ENCODE results near the gene LRP11.
A peak's percentile ranks its signal among the peaks of the same experiment; 100 is the strongest.
"Not testable (repeated sequence)": the region's sequence is repeated elsewhere in the genome, so short reads cannot be mapped to it uniquely, and the experiment has no call there.

LRP11 gene

GRCh38 chr6:149897855-149898744 lies 33.9 kb upstream of the LRP11 start, which contains the start of gene RAET1E:
Gene RAET1E, minus strand, starts transcription at chr6:149898113. Its CDS starts 7,212 bp downstream, at chr6:149890901.
- no peaks in the 10 kb centered on the region for H3K36me3 ChIP-seq (ENCODE audit: control insufficient read depth, insufficient read depth, low read length)
- no peaks in the 10 kb centered on the region for H3K27me3 ChIP-seq (replicated peaks; ENCODE audit: control insufficient read depth, insufficient read depth, low read length, poor library complexity, severe bottlenecking)
- H3K27ac ChIP-seq (ENCODE audit: insufficient read depth, low read length, poor library complexity, severe bottlenecking) = no peak within 1 kb of the TSS
- peaks cover 7% of the 10 kb centered on the region for H3K4me1 ChIP-seq (ENCODE audit: control insufficient read depth, insufficient read depth, low read length, poor library complexity, severe bottlenecking)
- no peak within 1 kb of the TSS for H3K4me3 ChIP-seq (ENCODE audit: insufficient read depth, low read depth, low read length, poor library complexity, severe bottlenecking)
- H3K9me3 ChIP-seq (ENCODE audit: control insufficient read depth, low read length) = no peaks in the 10 kb centered on the region
- DNase-seq = no peak

GRCh38 chr6:149897015-149897697 lies 33.0 kb upstream of the LRP11 start:
- no peaks in the 10 kb centered on the region for H3K36me3 ChIP-seq (ENCODE audit: control insufficient read depth, insufficient read depth, low read length)
- no peaks in the 10 kb centered on the region for H3K27me3 ChIP-seq (replicated peaks; ENCODE audit: control insufficient read depth, insufficient read depth, low read length, poor library complexity, severe bottlenecking)
- H3K4me1 ChIP-seq (ENCODE audit: control insufficient read depth, insufficient read depth, low read length, poor library complexity, severe bottlenecking) = peaks cover 7% of the 10 kb centered on the region
- H3K4me3 ChIP-seq (ENCODE audit: insufficient read depth, low read depth, low read length, poor library complexity, severe bottlenecking) = no peak overlapping the region
- DNase-seq = no peak
- H3K9me3 ChIP-seq (ENCODE audit: control insufficient read depth, low read length) = no peaks in the 10 kb centered on the region
- H3K27ac ChIP-seq (ENCODE audit: insufficient read depth, low read length, poor library complexity, severe bottlenecking) = no peak overlapping the region

- Histone ChIP-seq H3K27me3 (replicated peaks; ENCODE audit: control insufficient read depth, insufficient read depth, low read length, poor library complexity, severe bottlenecking) (no peaks in the 10 kb centered on the region), H3K36me3 (ENCODE audit: control insufficient read depth, insufficient read depth, low read length) (no peaks in the 10 kb centered on the region), H3K4me3 (ENCODE audit: insufficient read depth, low read depth, low read length, poor library complexity, severe bottlenecking) (no peak overlapping the region), H3K4me1 (ENCODE audit: control insufficient read depth, insufficient read depth, low read length, poor library complexity, severe bottlenecking) (peaks cover 7% of the 10 kb centered on the region), H3K9me3 (ENCODE audit: control insufficient read depth, low read length) (no peaks in the 10 kb centered on the region), H3K27ac (ENCODE audit: insufficient read depth, low read length, poor library complexity, severe bottlenecking) (no peak overlapping the region)
- no peak for DNase-seq
These were observed 32.3 kb upstream of the LRP11 start for GRCh38 chr6:149896491-149896890.

- DNase-seq = peak in 2 of 3 donors; percentile 9 to 22
- no peak overlapping the region for H3K4me3 ChIP-seq (ENCODE audit: insufficient read depth, low read depth, low read length, poor library complexity, severe bottlenecking)
- H3K9me3 ChIP-seq (ENCODE audit: control insufficient read depth, low read length) = no peaks in the 10 kb centered on the region
- H3K36me3 ChIP-seq (ENCODE audit: control insufficient read depth, insufficient read depth, low read length) = no peaks in the 10 kb centered on the region
- H3K27me3 ChIP-seq (replicated peaks; ENCODE audit: control insufficient read depth, insufficient read depth, low read length, poor library complexity, severe bottlenecking) = no peaks in the 10 kb centered on the region
- peaks cover 7% of the 10 kb centered on the region for H3K4me1 ChIP-seq (ENCODE audit: control insufficient read depth, insufficient read depth, low read length, poor library complexity, severe bottlenecking)
- H3K27ac ChIP-seq (ENCODE audit: insufficient read depth, low read length, poor library complexity, severe bottlenecking) = no peak overlapping the region
These were observed 31.7 kb upstream of the LRP11 start for GRCh38 chr6:149895833-149896271.

GRCh38 chr6:149895048-149895590 lies 31.0 kb upstream of the LRP11 start:
- peaks cover 7% of the 10 kb centered on the region for H3K4me1 ChIP-seq (ENCODE audit: control insufficient read depth, insufficient read depth, low read length, poor library complexity, severe bottlenecking)
- H3K27ac ChIP-seq (ENCODE audit: insufficient read depth, low read length, poor library complexity, severe bottlenecking) = no peak overlapping the region
- H3K36me3 ChIP-seq (ENCODE audit: control insufficient read depth, insufficient read depth, low read length) = no peaks in the 10 kb centered on the region
- no peak overlapping the region for H3K4me3 ChIP-seq (ENCODE audit: insufficient read depth, low read depth, low read length, poor library complexity, severe bottlenecking)
- DNase-seq = no peak
- H3K27me3 ChIP-seq (replicated peaks; ENCODE audit: control insufficient read depth, insufficient read depth, low read length, poor library complexity, severe bottlenecking) = no peaks in the 10 kb centered on the region
- no peaks in the 10 kb centered on the region for H3K9me3 ChIP-seq (ENCODE audit: control insufficient read depth, low read length)

GRCh38 chr6:149891864-149892263 lies 27.7 kb upstream of the LRP11 start:
- not testable (repeated sequence) for H3K27ac ChIP-seq (ENCODE audit: insufficient read depth, low read length, poor library complexity, severe bottlenecking); H3K4me3 ChIP-seq (ENCODE audit: insufficient read depth, low read depth, low read length, poor library complexity, severe bottlenecking); H3K36me3 ChIP-seq (ENCODE audit: control insufficient read depth, insufficient read depth, low read length); H3K4me1 ChIP-seq (ENCODE audit: control insufficient read depth, insufficient read depth, low read length, poor library complexity, severe bottlenecking); H3K27me3 ChIP-seq (replicated peaks; ENCODE audit: control insufficient read depth, insufficient read depth, low read length, poor library complexity, severe bottlenecking); DNase-seq; H3K9me3 ChIP-seq (ENCODE audit: control insufficient read depth, low read length)

- Histone ChIP-seq H3K9me3 (ENCODE audit: control insufficient read depth, low read length) (no peaks in the 10 kb centered on the region), H3K27ac (ENCODE audit: insufficient read depth, low read length, poor library complexity, severe bottlenecking) (no peak overlapping the region), H3K4me3 (ENCODE audit: insufficient read depth, low read depth, low read length, poor library complexity, severe bottlenecking) (no peak overlapping the region), H3K4me1 (ENCODE audit: control insufficient read depth, insufficient read depth, low read length, poor library complexity, severe bottlenecking) (peaks cover 3% of the 10 kb centered on the region), H3K27me3 (replicated peaks; ENCODE audit: control insufficient read depth, insufficient read depth, low read length, poor library complexity, severe bottlenecking) (no peaks in the 10 kb centered on the region), H3K36me3 (ENCODE audit: control insufficient read depth, insufficient read depth, low read length) (no peaks in the 10 kb centered on the region)
- no peak for DNase-seq
These were observed 27.1 kb upstream of the LRP11 start for GRCh38 chr6:149891259-149891658.

GRCh38 chr6:149890629-149891045 lies 26.5 kb upstream of the LRP11 start:
- DNase-seq = no peak
- Histone ChIP-seq H3K4me1 (ENCODE audit: control insufficient read depth, insufficient read depth, low read length, poor library complexity, severe bottlenecking) (peaks cover under 1% of the 10 kb centered on the region), H3K9me3 (ENCODE audit: control insufficient read depth, low read length) (no peaks in the 10 kb centered on the region), H3K27me3 (replicated peaks; ENCODE audit: control insufficient read depth, insufficient read depth, low read length, poor library complexity, severe bottlenecking) (no peaks in the 10 kb centered on the region), H3K4me3 (ENCODE audit: insufficient read depth, low read depth, low read length, poor library complexity, severe bottlenecking) (no peak overlapping the region), H3K36me3 (ENCODE audit: control insufficient read depth, insufficient read depth, low read length) (no peaks in the 10 kb centered on the region), H3K27ac (ENCODE audit: insufficient read depth, low read length, poor library complexity, severe bottlenecking) (no peak overlapping the region)

GRCh38 chr6:149889326-149889725 lies 25.2 kb upstream of the LRP11 start:
- Histone ChIP-seq H3K9me3 (ENCODE audit: control insufficient read depth, low read length) (no peaks in the 10 kb centered on the region), H3K36me3 (ENCODE audit: control insufficient read depth, insufficient read depth, low read length) (no peaks in the 10 kb centered on the region), H3K4me3 (ENCODE audit: insufficient read depth, low read depth, low read length, poor library complexity, severe bottlenecking) (no peak overlapping the region), H3K27me3 (replicated peaks; ENCODE audit: control insufficient read depth, insufficient read depth, low read length, poor library complexity, severe bottlenecking) (no peaks in the 10 kb centered on the region), H3K4me1 (ENCODE audit: control insufficient read depth, insufficient read depth, low read length, poor library complexity, severe bottlenecking) (no peaks in the 10 kb centered on the region), H3K27ac (ENCODE audit: insufficient read depth, low read length, poor library complexity, severe bottlenecking) (no peak overlapping the region)
- DNase-seq = no peak

GRCh38 chr6:149888659-149889058 lies 24.5 kb upstream of the LRP11 start:
- H3K36me3 ChIP-seq (ENCODE audit: control insufficient read depth, insufficient read depth, low read length) = no peaks in the 10 kb centered on the region
- DNase-seq = no peak
- no peaks in the 10 kb centered on the region for H3K9me3 ChIP-seq (ENCODE audit: control insufficient read depth, low read length)
- no peak overlapping the region for H3K4me3 ChIP-seq (ENCODE audit: insufficient read depth, low read depth, low read length, poor library complexity, severe bottlenecking)
- H3K27me3 ChIP-seq (replicated peaks; ENCODE audit: control insufficient read depth, insufficient read depth, low read length, poor library complexity, severe bottlenecking) = no peaks in the 10 kb centered on the region
- H3K27ac ChIP-seq (ENCODE audit: insufficient read depth, low read length, poor library complexity, severe bottlenecking) = no peak overlapping the region
- no peaks in the 10 kb centered on the region for H3K4me1 ChIP-seq (ENCODE audit: control insufficient read depth, insufficient read depth, low read length, poor library complexity, severe bottlenecking)
